T-cell (primary cell): ENCODE measurements around the gene OSBPL5. TPM values are rescaled to one million over a fixed set of nuclear protein-coding genes. Genes with fewer than 3 reads are reported as not detected.

Experiments used
- ATAC-seq, 4 experiments: fragments of 200-7000 bp in 3 of 4; fragments of 150-1000 bp in 1 of 4; cut with Tn5 transposase; replicated peaks in 1 of 4; 1 replicate in 3 of 4; 2 replicates in 1 of 4; pipeline ENCODE4 v1.10.0; 2021; ENCODE audit warnings: moderate library complexity in 3 of 4, mild to moderate bottlenecking in 2 of 4, moderate number of reproducible peaks in 1 of 4
- CTCF ChIA-PET, 2 donors: fragments of 300-600 bp; sonication (Branson Sonifier 250); formaldehyde crosslinking; loops; one replicate each; lab custom pipeline; 2022; ENCODE audit warnings: antibody characterized with exemption in 2 of 2; lab: Charles Lee
- POLR2A ChIA-PET, 2 donors: fragments of 300-600 bp; sonication (Branson Sonifier 250); formaldehyde crosslinking; loops; one replicate each; lab custom pipeline; 2022; ENCODE audit warnings: antibody characterized with exemption in 2 of 2; lab: Charles Lee
- DNase-seq, 35 experiments: peaks; one replicate each; pipeline versions ENCODE4 v3.0.0 to v3.0.0-alpha.2; 2013 to 2023
- H3K27ac ChIP-seq: one replicate; pipeline ENCODE4 v1.5.1; 2013; ENCODE audit warnings: low read length
- H3K27me3 ChIP-seq, 2 experiments: replicated peaks in 1 of 2; 1 replicate in 1 of 2; 2 replicates in 1 of 2; pipeline versions ENCODE4 v1.6.1 to v1.7.0; 2013; ENCODE audit warnings: low read length in 1 of 2, mixed read lengths in 1 of 2; ENCODE audit not compliant: control insufficient read depth in 2 of 2, insufficient read depth in 2 of 2; ENCODE audit errors: extremely low read depth in 1 of 2
- H3K36me3 ChIP-seq, 2 donors: 1 replicate in 1 of 2; 2 replicates in 1 of 2; pipeline versions ENCODE4 v1.6.1 to v1.7.0; 2013; ENCODE audit warnings: low read length in 1 of 2; ENCODE audit not compliant: control insufficient read depth in 2 of 2, insufficient read depth in 1 of 2; ENCODE audit errors: extremely low read depth in 1 of 2
- H3K4me1 ChIP-seq, 2 experiments: 1 replicate in 1 of 2; 2 replicates in 1 of 2; pipeline versions ENCODE4 v1.6.1 to v1.7.0; 2013; ENCODE audit warnings: low read length in 2 of 2, mixed read lengths in 1 of 2; ENCODE audit not compliant: insufficient read depth in 2 of 2, control insufficient read depth in 1 of 2; ENCODE audit errors: extremely low read depth in 1 of 2
- H3K4me3 ChIP-seq, 2 donors: 1 replicate in 1 of 2; 2 replicates in 1 of 2; pipeline versions ENCODE4 v1.5.1 to v1.7.0; 2013; ENCODE audit warnings: mild to moderate bottlenecking in 2 of 2, low read length in 1 of 2, moderate library complexity in 1 of 2; ENCODE audit not compliant: control insufficient read depth in 1 of 2; ENCODE audit errors: extremely low read depth in 1 of 2
- H3K9me3 ChIP-seq: 2 replicates; pipeline ENCODE4 v1.7.0; 2013
- H3K27ac Mint-ChIP-seq, 2 donors: one replicate each; pipeline ENCODE4 v1.8.0; 2020 to 2021; ENCODE audit warnings: mild to moderate bottlenecking in 2 of 2, mixed read lengths in 2 of 2
- H3K27me3 Mint-ChIP-seq, 2 donors: one replicate each; pipeline ENCODE4 v1.8.0; 2021 to 2022; ENCODE audit warnings: mixed read lengths in 2 of 2
- H3K36me3 Mint-ChIP-seq: one replicate; pipeline ENCODE4 v1.8.0; 2021; ENCODE audit warnings: mixed read lengths
- H3K4me1 Mint-ChIP-seq, 3 donors: one replicate each; pipeline ENCODE4 v1.8.0; 2020 to 2022; ENCODE audit warnings: mixed read lengths in 3 of 3, mild to moderate bottlenecking in 1 of 3
- H3K4me3 Mint-ChIP-seq, 3 donors: one replicate each; pipeline ENCODE4 v1.8.0; 2020 to 2022; ENCODE audit warnings: mild to moderate bottlenecking in 3 of 3, mixed read lengths in 3 of 3, moderate library complexity in 3 of 3
- H3K9me3 Mint-ChIP-seq, 3 donors: one replicate each; pipeline ENCODE4 v1.8.0; 2020 to 2022; ENCODE audit warnings: mixed read lengths in 3 of 3
- WGBS: methylation state at CpG from one replicate; pipeline ENCODE4 v1.1.5; 2013; ENCODE audit warnings: missing lambda C conversion rate; ENCODE audit not compliant: insufficient coverage; 5-methylcytosine and 5-hydroxymethylcytosine counted together
- total RNA-seq, 35 experiments: library from RNA in 6 of 35; stranded (reverse) in 6 of 35; fragments of 120-200 nt in 1 of 35; gene quantifications; one replicate each; pipeline versions ENCODE4 v1.2.1 to v1.2.4 and lab custom pipeline; 2013 to 2026

OSBPL5 gene
- total RNA-seq, 5 donors from 2014 or later (not counting 1 experiment from before 2014, with no cell fraction given), result 11.2 to 41.5 (median 20.9) TPM

GRCh38 chr11:3189886-3190583, 24.9 kb upstream of the OSBPL5 start:
- H3K27me3 Mint-ChIP-seq, result peaks cover 0 to 2% of the 10 kb centered on the region in 2 donors
- ATAC-seq, result no peak

DNA sequence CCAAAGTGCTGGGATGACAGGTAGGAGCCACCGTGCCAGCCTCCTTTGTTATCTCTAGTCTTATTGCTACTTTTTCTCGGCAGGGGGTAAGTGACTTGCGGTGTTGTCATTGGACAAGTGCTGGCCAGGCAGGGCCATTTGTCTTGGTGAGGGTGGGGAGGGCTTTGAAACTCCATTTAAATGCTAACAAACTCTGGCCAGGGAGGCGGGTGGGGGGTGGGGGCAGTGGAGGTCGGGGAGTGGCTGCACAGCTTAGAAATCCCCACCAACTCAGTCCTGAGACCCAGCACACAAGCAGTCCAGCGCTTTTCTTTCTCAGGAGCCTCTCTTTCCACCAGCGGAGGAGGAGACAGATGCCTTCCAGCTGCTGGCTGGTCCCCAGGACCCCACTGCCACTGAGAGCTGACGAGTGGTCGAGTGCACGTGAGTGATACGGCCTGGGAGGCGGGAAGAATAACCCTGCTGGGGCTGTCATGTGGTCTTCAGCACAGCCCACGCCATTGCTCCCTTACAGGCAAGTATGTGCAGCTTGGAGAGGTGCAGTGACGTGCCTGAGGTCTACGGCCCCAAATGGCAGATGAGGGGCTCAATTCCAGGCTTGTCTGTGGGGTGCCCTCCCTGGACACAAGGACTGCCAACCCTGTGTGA, 24.2 kb upstream of the OSBPL5 start:
- Histone ChIP-seq H3K4me3 (no peak overlapping the region), H3K9me3 (no peaks in the 10 kb centered on the region), H3K27ac (no peak overlapping the region), H3K27me3 (peaks cover 0 to 15% of the 10 kb centered on the region in 2 experiments), H3K4me1 (no peaks in the 10 kb centered on the region), H3K36me3 (no peaks in the 10 kb centered on the region)
- Mint-ChIP-seq H3K36me3 (no peaks in the 10 kb centered on the region), H3K4me3 (no peak overlapping the region), H3K27ac (no peak overlapping the region), H3K4me1 (no peaks in the 10 kb centered on the region), H3K27me3 (peaks cover 0 to 2% of the 10 kb centered on the region in 2 donors), H3K9me3 (no peaks in the 10 kb centered on the region)
- ChIA-PET CTCF (no interaction called here), POLR2A (interaction anchor here in 1 of 2 donors (1.0 kb wide), 1 partner anchor 24 kb away, joined by 5 read pairs; no protein-coding TSS in a partner anchor)
- no peak for ATAC-seq
- 86% methylated on average over 9 of the region's 15 CpGs for WGBS
- DNase-seq, result peak in 1 of 35 experiments; percentile 3

More at GRCh38 chr11:3189886-3190583, 24.9 kb upstream of the OSBPL5 start:
- H3K4me1 ChIP-seq, result no peaks in the 10 kb centered on the region
- WGBS, result 81% methylated on average over 6 of the region's 11 CpGs
- H3K36me3 ChIP-seq, result no peaks in the 10 kb centered on the region
- POLR2A ChIA-PET, result interaction anchor here in 1 of 2 donors (1.0 kb wide), 1 partner anchor 24 kb away, joined by 5 read pairs; no protein-coding TSS in a partner anchor
- H3K4me1 Mint-ChIP-seq, result no peaks in the 10 kb centered on the region
- H3K4me3 ChIP-seq, result no peak overlapping the region
- H3K27ac ChIP-seq, result no peak overlapping the region
- CTCF ChIA-PET, result no interaction called here
- H3K9me3 ChIP-seq, result no peaks in the 10 kb centered on the region
- no peak for DNase-seq
- no peak overlapping the region for H3K27ac Mint-ChIP-seq
- no peaks in the 10 kb centered on the region for H3K36me3 Mint-ChIP-seq
- H3K9me3 Mint-ChIP-seq, result no peaks in the 10 kb centered on the region
- no peak overlapping the region for H3K4me3 Mint-ChIP-seq
- peaks cover 0 to 19% of the 10 kb centered on the region in 2 experiments for H3K27me3 ChIP-seq

DNA sequence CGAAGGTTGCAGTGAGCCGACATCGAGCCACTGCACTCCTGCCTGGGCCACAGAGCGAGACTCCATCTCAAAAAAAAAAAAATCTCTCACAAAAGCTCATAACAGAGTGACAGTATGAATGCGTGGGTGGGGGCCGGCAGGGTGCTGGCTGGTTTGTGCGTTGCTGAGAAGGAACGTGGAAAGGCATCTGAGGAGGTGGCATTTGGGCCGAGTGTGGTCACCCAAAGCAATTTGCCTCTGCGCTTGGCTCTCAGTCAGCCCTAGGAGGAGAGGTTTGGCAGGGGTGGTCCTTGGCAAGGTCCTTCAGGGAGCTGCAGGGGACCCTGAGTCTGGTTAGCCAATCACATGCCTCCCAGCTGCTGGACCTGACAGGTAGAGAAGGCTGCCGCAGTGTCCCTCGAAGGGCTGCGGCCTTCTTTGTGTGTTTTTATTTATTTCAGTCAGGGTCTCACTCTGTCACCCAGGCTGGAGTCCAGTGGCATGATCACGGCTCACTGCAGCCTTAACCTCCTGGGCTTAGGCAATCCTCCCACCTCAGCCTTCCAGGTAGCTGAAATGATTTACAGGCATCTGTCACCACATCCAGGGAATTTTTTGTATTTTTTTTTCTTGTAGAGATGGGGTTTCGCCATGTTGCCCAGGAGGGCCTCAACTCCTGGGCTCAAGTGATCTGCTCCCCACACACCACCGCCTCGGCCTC, 23.5 kb upstream of the OSBPL5 start:
- no peak overlapping the region for H3K27ac ChIP-seq
- DNase-seq (no peak), ATAC-seq (no peak)
- H3K36me3 ChIP-seq, result no peaks in the 10 kb centered on the region
- Mint-ChIP-seq H3K4me3 (no peak overlapping the region), H3K4me1 (no peaks in the 10 kb centered on the region), H3K36me3 (no peaks in the 10 kb centered on the region), H3K27me3 (peaks cover 0 to 2% of the 10 kb centered on the region in 2 donors), H3K27ac (no peak overlapping the region), H3K9me3 (no peaks in the 10 kb centered on the region)
- H3K27me3 ChIP-seq, result peaks cover 0 to 9% of the 10 kb centered on the region in 2 experiments
- WGBS, result 78% methylated on average over 9 of the region's 17 CpGs
- POLR2A ChIA-PET, result interaction anchor here in 1 of 2 donors (1.0 kb wide), 1 partner anchor 25 kb away, joined by 5 read pairs; no protein-coding TSS in a partner anchor
- H3K9me3 ChIP-seq, result no peaks in the 10 kb centered on the region
- CTCF ChIA-PET, result no interaction called here
- no peaks in the 10 kb centered on the region for H3K4me1 ChIP-seq
- no peak overlapping the region for H3K4me3 ChIP-seq

- Mint-ChIP-seq H3K9me3 (no peaks in the 10 kb centered on the region), H3K27me3 (no peaks in the 10 kb centered on the region), H3K4me3 (no peak overlapping the region), H3K27ac (no peak overlapping the region), H3K36me3 (no peaks in the 10 kb centered on the region), H3K4me1 (no peaks in the 10 kb centered on the region)
- ATAC-seq, result no peak
- Histone ChIP-seq H3K36me3 (no peaks in the 10 kb centered on the region), H3K4me1 (no peaks in the 10 kb centered on the region), H3K27me3 (peaks cover 0 to 10% of the 10 kb centered on the region in 2 experiments), H3K9me3 (no peaks in the 10 kb centered on the region), H3K27ac (no peak overlapping the region), H3K4me3 (no peak overlapping the region)
- 89% methylated on average over 6 of the region's 11 CpGs for WGBS
- ChIA-PET POLR2A (no interaction called here), CTCF (no interaction called here)
- peak in 1 of 35 experiments; percentile 1 for DNase-seq
Observed at GRCh38 chr11:3186166-3186953, 21.2 kb upstream of the OSBPL5 start.

- no peaks in the 10 kb centered on the region for H3K36me3 ChIP-seq
Observed at GRCh38 chr11:3184732-3185347, 19.7 kb upstream of the OSBPL5 start.

More at GRCh38 chr11:3184732-3185347, 19.7 kb upstream of the OSBPL5 start:
- ATAC-seq (no peak), DNase-seq (no peak)
- H3K9me3 Mint-ChIP-seq, result no peaks in the 10 kb centered on the region
- no peak overlapping the region for H3K27ac Mint-ChIP-seq
- no peaks in the 10 kb centered on the region for H3K4me1 ChIP-seq
- POLR2A ChIA-PET, result no interaction called here
- no peaks in the 10 kb centered on the region for H3K36me3 Mint-ChIP-seq
- no peaks in the 10 kb centered on the region for H3K27me3 Mint-ChIP-seq
- H3K4me3 Mint-ChIP-seq, result no peak overlapping the region
- H3K4me3 ChIP-seq, result no peak overlapping the region
- peaks cover 0 to 13% of the 10 kb centered on the region in 2 experiments for H3K27me3 ChIP-seq
- H3K27ac ChIP-seq, result no peak overlapping the region
- no peaks in the 10 kb centered on the region for H3K4me1 Mint-ChIP-seq
- no peaks in the 10 kb centered on the region for H3K9me3 ChIP-seq
- CTCF ChIA-PET, result no interaction called here
- 71% methylated on average over 6 of the region's 11 CpGs for WGBS
